Endothelial cell (in vitro differentiated cells): Measurements from ENCODE around the gene FBXO27. TPM values are rescaled to one million over a fixed set of nuclear protein-coding genes. Genes with fewer than 3 reads are reported as not detected.
"Not testable (repeated sequence)": the region's sequence is repeated elsewhere in the genome, so short reads cannot be mapped to it uniquely, and the experiment has no call there.

ENCODE experiments used
- DNase-seq: peaks from one replicate; pipeline ENCODE4 v3.0.0; 2021; ENCODE audit warnings: low spot score
- H3K27ac Mint-ChIP-seq: one replicate; pipeline ENCODE4 v1.8.0; 2021; ENCODE audit warnings: mixed read lengths, inconsistent platforms; ENCODE audit not compliant: unreplicated experiment
- H3K27me3 Mint-ChIP-seq: one replicate; pipeline ENCODE4 v1.8.0; 2021; ENCODE audit warnings: mild to moderate bottlenecking, moderate library complexity, mixed read lengths, inconsistent platforms; ENCODE audit not compliant: unreplicated experiment
- H3K36me3 Mint-ChIP-seq: one replicate; pipeline ENCODE4 v1.8.0; 2021; ENCODE audit warnings: mild to moderate bottlenecking, low read depth, mixed read lengths, inconsistent platforms; ENCODE audit not compliant: unreplicated experiment
- H3K4me1 Mint-ChIP-seq: one replicate; pipeline ENCODE4 v1.8.0; 2021; ENCODE audit warnings: mild to moderate bottlenecking, mixed read lengths, inconsistent platforms; ENCODE audit not compliant: unreplicated experiment
- H3K4me3 Mint-ChIP-seq: one replicate; pipeline ENCODE4 v1.8.0; 2021; ENCODE audit warnings: mild to moderate bottlenecking, mixed read lengths, inconsistent platforms; ENCODE audit not compliant: unreplicated experiment
- H3K9me3 Mint-ChIP-seq: one replicate; pipeline ENCODE4 v1.8.0; 2021; ENCODE audit warnings: mixed read lengths, inconsistent platforms; ENCODE audit not compliant: unreplicated experiment
- CTCF ChIP-seq: fragments of 200-600 bp; sonication (generic); IDR thresholded peaks from one replicate; pipeline ENCODE4 v1.5.0; 2021; ENCODE audit warnings: antibody characterized with exemption; ENCODE audit not compliant: unreplicated experiment
- total RNA-seq: library from RNA; stranded (reverse); fragmentation: NEBNext Ultra II Directional; extraction: Animal tissue kit (Norgen Biotek cat#: 25700); gene quantifications from one replicate; pipeline ENCODE4 v1.2.1, GENCODE V29; 2021; ENCODE audit not compliant: unreplicated experiment

Gene FBXO27
- total RNA-seq, 1 donor from 2014 or later: 4.0 TPM

- no peaks in the 10 kb centered on the region for H3K4me1 Mint-ChIP-seq
Measured at GRCh38 chr19:39003188-39003587, 29.2 kb downstream of the FBXO27 start.

GRCh38 chr19:39001041-39001440 lies 31.3 kb downstream of the FBXO27 start:
- no peak for TF ChIP-seq CTCF
- H3K4me1 Mint-ChIP-seq: peaks cover 2% of the 10 kb centered on the region

More at GRCh38 chr19:39003188-39003587, 29.2 kb downstream of the FBXO27 start:
- Mint-ChIP-seq H3K27ac (no peak overlapping the region), H3K9me3 (no peaks in the 10 kb centered on the region), H3K36me3 (no peaks in the 10 kb centered on the region), H3K4me3 (no peak overlapping the region), H3K27me3 (peaks cover 3% of the 10 kb centered on the region)
- TF ChIP-seq CTCF: no peak
- no peak for DNase-seq

GRCh38 chr19:38997576-38997975 lies 34.8 kb downstream of the FBXO27 start:
- not testable (repeated sequence) for H3K9me3 Mint-ChIP-seq, DNase-seq, H3K36me3 Mint-ChIP-seq, H3K27me3 Mint-ChIP-seq, H3K4me1 Mint-ChIP-seq, H3K4me3 Mint-ChIP-seq, H3K27ac Mint-ChIP-seq

More at GRCh38 chr19:39001041-39001440, 31.3 kb downstream of the FBXO27 start:
- no peaks in the 10 kb centered on the region for H3K9me3 Mint-ChIP-seq
- H3K27me3 Mint-ChIP-seq: peaks cover 3% of the 10 kb centered on the region
- no peak overlapping the region for H3K27ac Mint-ChIP-seq
- peaks cover 2% of the 10 kb centered on the region for H3K36me3 Mint-ChIP-seq
- no peak for DNase-seq
- H3K4me3 Mint-ChIP-seq: no peak overlapping the region

- H3K27ac Mint-ChIP-seq: no peak overlapping the region
- no peak for DNase-seq
Measured at GRCh38 chr19:38993271-38993670, 39.1 kb downstream of the FBXO27 start.

GRCh38 chr19:38990949-38991697 lies 41.2 kb downstream of the FBXO27 start:
- DNase-seq: no peak
- H3K9me3 Mint-ChIP-seq: no peaks in the 10 kb centered on the region
- no peak for TF ChIP-seq CTCF
- H3K36me3 Mint-ChIP-seq: peaks cover 5% of the 10 kb centered on the region
- no peak overlapping the region for H3K27ac Mint-ChIP-seq
- peaks cover 3% of the 10 kb centered on the region for H3K4me1 Mint-ChIP-seq
- no peaks in the 10 kb centered on the region for H3K27me3 Mint-ChIP-seq
- no peak overlapping the region for H3K4me3 Mint-ChIP-seq

More at GRCh38 chr19:38993271-38993670, 39.1 kb downstream of the FBXO27 start:
- no peak for TF ChIP-seq CTCF
- Mint-ChIP-seq H3K9me3 (no peaks in the 10 kb centered on the region), H3K4me1 (peaks cover 5% of the 10 kb centered on the region), H3K27me3 (no peaks in the 10 kb centered on the region), H3K4me3 (no peak overlapping the region), H3K36me3 (peaks cover 6% of the 10 kb centered on the region)

GRCh38 chr19:38989614-38990013 lies 42.7 kb downstream of the FBXO27 start:
- not testable (repeated sequence) for DNase-seq, H3K27ac Mint-ChIP-seq, H3K4me3 Mint-ChIP-seq, H3K27me3 Mint-ChIP-seq, H3K4me1 Mint-ChIP-seq, H3K36me3 Mint-ChIP-seq, H3K9me3 Mint-ChIP-seq
